Adrenal gland (tissue), 12 donors: ENCODE measurements around the gene GPC6. TPM values are rescaled to one million over a fixed set of nuclear protein-coding genes. Genes with fewer than 3 reads are reported as not detected.

Source experiments
- DNase-seq, 7 donors: peaks; one replicate each; pipeline ENCODE4 v3.0.0-alpha.2; 2019 to 2020
- H3K27ac ChIP-seq, 5 donors: fragments of 200-600 bp; sonication (generic) in 4 of 5; 1 replicate in 3 of 5; 2 replicates in 2 of 5; pipeline versions ENCODE4 v1.5.1 to v1.8.0; 2016 to 2020; ENCODE audit warnings: mild to moderate bottlenecking in 1 of 5
- H3K27me3 ChIP-seq: fragments of 200-600 bp; 2 replicates; pipeline ENCODE4 v1.8.0; 2021
- H3K36me3 ChIP-seq, 2 donors: fragments of 200-600 bp; replicated peaks in 1 of 2; 1 replicate in 1 of 2; 2 replicates in 1 of 2; pipeline versions ENCODE4 v1.5.1 to v1.8.0; 2018 to 2022
- H3K4me1 ChIP-seq, 2 donors: fragments of 200-600 bp; replicated peaks in 1 of 2; 1 replicate in 1 of 2; 2 replicates in 1 of 2; pipeline versions ENCODE4 v1.5.1 to v1.8.0; 2018 to 2021
- H3K4me3 ChIP-seq, 4 donors: fragments of 200-600 bp; sonication (generic) in 3 of 4; one replicate each; pipeline ENCODE4 v1.5.1; 2016 to 2018
- H3K9me3 ChIP-seq, 3 donors: fragments of 200-600 bp; sonication (generic) in 1 of 3; replicated peaks in 1 of 3; 1 replicate in 2 of 3; 2 replicates in 1 of 3; pipeline versions ENCODE4 v1.5.1 to v1.8.0; 2016 to 2021
- CTCF ChIP-seq, 6 experiments: fragments of 450-650 bp in 4 of 6; fragments of 200-600 bp in 2 of 6; sonication (generic) in 1 of 6; IDR thresholded peaks; 1 replicate in 5 of 6; 2 replicates in 1 of 6; pipeline versions ENCODE4 v1.5.1 to v1.8.0; 2016 to 2021; ENCODE audit warnings: antibody characterized with exemption in 6 of 6, mild to moderate bottlenecking in 2 of 6, moderate library complexity in 1 of 6
- POLR2A ChIP-seq, 2 donors: fragments of 450-650 bp; IDR thresholded peaks; one replicate each; pipeline ENCODE4 v1.6.1; 2017; ENCODE audit warnings: antibody characterized with exemption in 2 of 2, mild to moderate bottlenecking in 2 of 2, moderate library complexity in 1 of 2
- WGBS, 4 donors: extraction: QIAGEN DNeasy Blood & Tissue Kit in 2 of 4; methylation state at CpG; one replicate each; pipeline versions ENCODE4 v1.1.5 to v1.1.7; 2013 to 2017; 5-methylcytosine and 5-hydroxymethylcytosine counted together
- intact Hi-C, 2 donors: fragments of 100-400 bp; cut with DNase I; formaldehyde crosslinking; loops; one replicate each; pipeline versions ENCODE4 v1.14.1 to v1.15.0; 2022 to 2023
- polyA plus RNA-seq, 3 donors: library from polyadenylated mRNA; stranded (reverse); fragments of 200-250 nt in 2 of 3; fragments of 350-450 nt in 1 of 3; fragmentation: Illumina TruSeq in 1 of 3; extraction: RNeasy Lipid Tissue Mini Kit (QIAGEN cat#74804) in 1 of 3; gene quantifications; one replicate each; pipeline ENCODE4 v1.2.3, GENCODE V29; 2013 to 2014
- total RNA-seq, 9 donors: library from RNA; depleted of rRNA in 4 of 9; stranded (reverse); fragments of >200 nt in 4 of 9; fragments of 120-200 nt in 1 of 9; fragmentation: NEBNext Ultra II Directional in 1 of 9; extraction: Animal tissue kit (Norgen Biotek cat#: 25700) in 1 of 9; gene quantifications; one replicate each; pipeline versions ENCODE4 v1.1.0 to v1.2.4, GENCODE V29; 2013 to 2023
- donor health status: healthy with polysubstance abuse.
- donor health status: Bipolar disorder and iron deficiency.
- donor health status: DM: yes; HTN: yes; CAD: no.
- donor health status: DM: no; HTN: no; CAD: no.
- donor health status: DM: no; HTN: no; CAD: no.
- donor health status: DM: yes; HTN: yes; CAD: no.

GPC6 gene
- total and polyA plus RNA-seq, 12 donors, result 0.37 to 62.3 (median 2.5) TPM

- intact Hi-C loops, result no loop called here
- Histone ChIP-seq H3K36me3 (no peaks in the 10 kb centered on the region), H3K27me3 (no peaks in the 10 kb centered on the region), H3K27ac (no peak overlapping the region), H3K4me3 (no peak overlapping the region), H3K4me1 (no peaks in the 10 kb centered on the region), H3K9me3 (no peaks in the 10 kb centered on the region)
- DNase-seq, result no peak
- no peak for TF ChIP-seq CTCF (IDR thresholded peaks at IDR 0.05)
- no peak for TF ChIP-seq POLR2A (IDR thresholded peaks at IDR 0.05)
- WGBS, 4 donors, result 72 to 84% (median 82%) methylated on average over 3 of the region's 3 CpGs
These were observed 638.6 kb downstream of the GPC6 start for GRCh38 chr13:93865235-93865634.

- H3K27me3 ChIP-seq, result no peaks in the 10 kb centered on the region
- no peak for DNase-seq
- no peaks in the 10 kb centered on the region for H3K4me1 ChIP-seq
- intact Hi-C loops, result no loop called here
- H3K36me3 ChIP-seq, result no peaks in the 10 kb centered on the region
- no peak overlapping the region for H3K4me3 ChIP-seq
- no peak for TF ChIP-seq CTCF (IDR thresholded peaks at IDR 0.05)
- TF ChIP-seq POLR2A (IDR thresholded peaks at IDR 0.05), result no peak
- H3K9me3 ChIP-seq, result no peaks in the 10 kb centered on the region
- 89 to 96% (median 92%) methylated on average over 3 of the region's 3 CpGs for WGBS, 4 donors
- H3K27ac ChIP-seq, result no peak overlapping the region
These were observed 640.9 kb downstream of the GPC6 start for GRCh38 chr13:93867481-93867880.

GRCh38 chr13:93872376-93872775 lies 645.8 kb downstream of the GPC6 start:
- no peaks in the 10 kb centered on the region for H3K27me3 ChIP-seq
- H3K36me3 ChIP-seq, result no peaks in the 10 kb centered on the region
- H3K27ac ChIP-seq, result no peak overlapping the region
- no peaks in the 10 kb centered on the region for H3K9me3 ChIP-seq
- 70 to 80% (median 72%) methylated on average over 2 of the region's 2 CpGs for WGBS, 4 donors
- no peak overlapping the region for H3K4me3 ChIP-seq
- intact Hi-C loops, result no loop called here
- DNase-seq, result no peak
- TF ChIP-seq POLR2A (IDR thresholded peaks at IDR 0.05) (no peak), CTCF (IDR thresholded peaks at IDR 0.05) (no peak)
- no peaks in the 10 kb centered on the region for H3K4me1 ChIP-seq

GRCh38 chr13:93872786-93873347 lies 646.3 kb downstream of the GPC6 start:
- Histone ChIP-seq H3K27me3 (no peaks in the 10 kb centered on the region), H3K9me3 (no peaks in the 10 kb centered on the region), H3K36me3 (no peaks in the 10 kb centered on the region), H3K4me1 (no peaks in the 10 kb centered on the region), H3K4me3 (no peak overlapping the region), H3K27ac (no peak overlapping the region)
- no peak for TF ChIP-seq CTCF (IDR thresholded peaks at IDR 0.05)
- no peak for TF ChIP-seq POLR2A (IDR thresholded peaks at IDR 0.05)
- no peak for DNase-seq
- intact Hi-C loops, result no loop called here
- WGBS, 4 donors, result 63 to 74% (median 68%) methylated on average over 2 of the region's 2 CpGs
